A673 (cell line): ENCODE data around the gene PA2G4. TPM values are rescaled to one million over a fixed set of nuclear protein-coding genes. Genes with fewer than 3 reads are reported as not detected.

Experiments used
- BruUV-seq: library from RNA; stranded (reverse); fragments of 400-500 nt; replicated peaks from 2 replicates; lab custom pipeline; 2021; lab: Mats Ljungman, UMichigan
- CTCF ChIA-PET: fragments of 300-600 bp; sonication (Branson Sonifier 250); formaldehyde crosslinking; loops from one replicate; lab custom pipeline; 2022; ENCODE audit warnings: antibody characterized with exemption; lab: Charles Lee
- POLR2A ChIA-PET: fragments of 300-600 bp; sonication (Branson Sonifier 250); formaldehyde crosslinking; loops from one replicate; lab custom pipeline; 2022; ENCODE audit warnings: antibody characterized with exemption; ENCODE audit not compliant: low non-redundant PET; lab: Charles Lee
- DNase-seq: peaks from one replicate; pipeline ENCODE4 v3.0.0-alpha.2; 2015; ENCODE audit warnings: low spot score
- H3K27ac ChIP-seq: fragments of 200-600 bp; sonication (generic); 2 replicates; pipeline ENCODE4 v1.5.1; 2016; ENCODE audit warnings: mixed run types, low read depth, mild to moderate bottlenecking, mixed read lengths, antibody characterized with exemption, low read length; ENCODE audit not compliant: poor library complexity, severe bottlenecking
- H3K27me3 ChIP-seq: fragments of 200-600 bp; sonication (generic); replicated peaks from 2 replicates; pipeline ENCODE4 v1.6.1; 2017; ENCODE audit warnings: mixed run types, low read depth, mild to moderate bottlenecking, mixed read lengths, antibody characterized with exemption, low read length; ENCODE audit not compliant: insufficient read depth, poor library complexity
- H3K36me3 ChIP-seq: fragments of 200-600 bp; sonication (generic); 2 replicates; pipeline ENCODE4 v1.6.1; 2016; ENCODE audit warnings: mixed run types, mild to moderate bottlenecking, mixed read lengths, antibody characterized with exemption, low read length; ENCODE audit not compliant: insufficient read depth, poor library complexity, severe bottlenecking
- H3K4me1 ChIP-seq: fragments of 200-600 bp; sonication (generic); 2 replicates; pipeline ENCODE4 v1.6.1; 2017; ENCODE audit warnings: mixed run types, mild to moderate bottlenecking, mixed read lengths, antibody characterized with exemption, low read length; ENCODE audit not compliant: insufficient read depth, poor library complexity, severe bottlenecking
- H3K4me3 ChIP-seq: fragments of 200-600 bp; sonication (generic); 2 replicates; pipeline ENCODE4 v1.5.1; 2016; ENCODE audit warnings: low read depth, mixed run types, mild to moderate bottlenecking, mixed read lengths, low read length; ENCODE audit not compliant: poor library complexity, severe bottlenecking
- H3K9me3 ChIP-seq: fragments of 200-600 bp; sonication (generic); 2 replicates; pipeline ENCODE4 v1.6.1; 2016; ENCODE audit warnings: mixed run types, low read depth, mild to moderate bottlenecking, mixed read lengths, antibody characterized with exemption, low read length; ENCODE audit not compliant: poor library complexity, severe bottlenecking
- EZH2 ChIP-seq: fragments of 200-600 bp; sonication (generic); IDR thresholded peaks from 2 replicates; pipeline ENCODE4 v1.6.1; 2017; ENCODE audit warnings: borderline replicate concordance, low read depth, mild to moderate bottlenecking, mixed read lengths, antibody characterized with exemption, low read length; ENCODE audit not compliant: poor library complexity, severe bottlenecking
- intact Hi-C: fragments of 100-400 bp; cut with micrococcal nuclease; formaldehyde crosslinking; loops from one replicate; pipeline ENCODE4 v1.10.0; 2022; ENCODE audit not compliant: unreplicated experiment
- total RNA-seq: library from RNA; stranded (reverse); gene quantifications from 2 replicates; pipeline ENCODE4 v1.2.3, GENCODE V29; 2021
- TF ChIP-seq, protein P1 (sequence below): fragments of 300-800, 200-600 bp; sonication (generic); conservative IDR thresholded peaks from 2 replicates; pipeline ENCODE4 v1.5.1; 2017; ENCODE audit warnings: low read depth, mild to moderate bottlenecking, antibody characterized with exemption, low read length, moderate library complexity, mixed read lengths

PA2G4 gene
- total RNA-seq, 1 experiment from 2014 or later, result 327 TPM

- no TSS peak for BruUV-seq
- Histone ChIP-seq H3K27ac (peak overlapping the region; percentile 94), H3K27me3 (no peaks in the 10 kb centered on the region), H3K4me3 (peak overlapping the region; percentile 87), H3K9me3 (no peaks in the 10 kb centered on the region), H3K36me3 (peaks cover 42% of the 10 kb centered on the region), H3K4me1 (peaks cover 11% of the 10 kb centered on the region)
- CTCF ChIA-PET, result interaction anchor here (1.2 to 1.3 kb wide), 2 partner anchors 20 to 58 kb away, joined by 5 to 9 read pairs; no protein-coding TSS in a partner anchor
- peak; percentile 43 for DNase-seq
- intact Hi-C loops, result no loop called here
- POLR2A ChIA-PET, result interaction anchor here (0.6 to 1.7 kb wide), 2 partner anchors 13 to 61 kb away, joined by 3 to 15 read pairs; partner anchors contain the start of genes RPL41 and ZC3H10
- TF ChIP-seq, protein P1, sequence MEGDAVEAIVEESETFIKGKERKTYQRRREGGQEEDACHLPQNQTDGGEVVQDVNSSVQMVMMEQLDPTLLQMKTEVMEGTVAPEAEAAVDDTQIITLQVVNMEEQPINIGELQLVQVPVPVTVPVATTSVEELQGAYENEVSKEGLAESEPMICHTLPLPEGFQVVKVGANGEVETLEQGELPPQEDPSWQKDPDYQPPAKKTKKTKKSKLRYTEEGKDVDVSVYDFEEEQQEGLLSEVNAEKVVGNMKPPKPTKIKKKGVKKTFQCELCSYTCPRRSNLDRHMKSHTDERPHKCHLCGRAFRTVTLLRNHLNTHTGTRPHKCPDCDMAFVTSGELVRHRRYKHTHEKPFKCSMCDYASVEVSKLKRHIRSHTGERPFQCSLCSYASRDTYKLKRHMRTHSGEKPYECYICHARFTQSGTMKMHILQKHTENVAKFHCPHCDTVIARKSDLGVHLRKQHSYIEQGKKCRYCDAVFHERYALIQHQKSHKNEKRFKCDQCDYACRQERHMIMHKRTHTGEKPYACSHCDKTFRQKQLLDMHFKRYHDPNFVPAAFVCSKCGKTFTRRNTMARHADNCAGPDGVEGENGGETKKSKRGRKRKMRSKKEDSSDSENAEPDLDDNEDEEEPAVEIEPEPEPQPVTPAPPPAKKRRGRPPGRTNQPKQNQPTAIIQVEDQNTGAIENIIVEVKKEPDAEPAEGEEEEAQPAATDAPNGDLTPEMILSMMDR, result no peak
- TF ChIP-seq EZH2, result no peak
Measured at GRCh38 chr12:56104815-56105608, 653 bp downstream of the PA2G4 start.

DNA sequence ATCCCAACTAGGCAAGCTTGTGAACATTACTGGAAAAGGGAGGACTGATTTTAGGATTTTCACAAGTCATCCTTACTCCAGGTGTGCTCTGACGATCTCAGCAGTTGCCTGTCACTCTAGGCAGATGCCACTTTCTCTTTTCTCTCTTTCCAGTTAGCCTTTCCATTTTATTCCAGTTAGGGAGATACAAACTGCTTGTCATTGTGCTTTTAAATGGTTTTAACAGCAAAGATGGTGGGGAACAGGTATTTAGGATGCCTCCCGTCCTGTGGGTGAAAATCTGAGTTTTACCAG is 1.2 kb downstream of the PA2G4 start:
- Histone ChIP-seq H3K9me3 (no peaks in the 10 kb centered on the region), H3K36me3 (peaks cover 48% of the 10 kb centered on the region), H3K4me3 (peak overlapping the region; percentile 87), H3K4me1 (peaks cover 11% of the 10 kb centered on the region), H3K27ac (peak overlapping the region; percentile 94), H3K27me3 (no peaks in the 10 kb centered on the region)
- intact Hi-C loops, result no loop called here
- no TSS peak for BruUV-seq
- DNase-seq, result no peak
- CTCF ChIA-PET, result no interaction called here
- POLR2A ChIA-PET, result no interaction called here
- no peak for TF ChIP-seq EZH2
- TF ChIP-seq, protein P1, result no peak

DNA sequence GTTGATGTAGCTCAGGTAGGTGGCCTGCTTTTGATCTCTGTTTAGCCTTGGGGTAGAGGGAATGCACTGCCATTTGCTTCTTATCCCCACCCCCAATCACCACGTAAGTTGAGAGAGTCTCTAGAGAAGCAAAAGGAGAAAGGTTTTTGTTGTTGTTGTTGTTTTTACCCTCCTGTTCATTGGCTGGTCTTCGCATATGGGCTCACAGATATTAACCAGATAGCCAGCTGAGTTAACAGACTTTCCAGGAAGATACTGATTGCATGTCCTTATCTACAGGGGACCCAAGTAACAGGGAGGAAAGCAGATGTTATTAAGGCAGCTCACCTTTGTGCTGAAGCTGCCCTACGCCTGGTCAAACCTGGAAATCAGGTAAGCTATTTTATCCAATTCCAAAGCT is 2.9 kb downstream of the PA2G4 start:
- no peak for DNase-seq
- no peaks in the 10 kb centered on the region for H3K27me3 ChIP-seq
- no TSS peak for BruUV-seq

More for the DNA sequence above, 2.9 kb downstream of the PA2G4 start:
- Histone ChIP-seq H3K36me3 (peaks cover 64% of the 10 kb centered on the region), H3K4me3 (no peak overlapping the region), H3K9me3 (no peaks in the 10 kb centered on the region), H3K27ac (no peak overlapping the region), H3K4me1 (peaks cover 11% of the 10 kb centered on the region)
- ChIA-PET POLR2A (no interaction called here), CTCF (no interaction called here)
- TF ChIP-seq, protein P1, result no peak
- no peak for TF ChIP-seq EZH2
- intact Hi-C loops, result no loop called here
